NOMO-1 (cell line): ENCODE data around the gene SHQ1.
"Not testable (repeated sequence)": the region's sequence is repeated elsewhere in the genome, so short reads cannot be mapped to it uniquely, and the experiment has no call there.

Experiments used
- DNase-seq, 2 experiments: peaks; one replicate each; lab custom pipeline; 2025; ENCODE audit not compliant: unreplicated experiment in 2 of 2; lab: John Stamatoyannopoulos, UW

Gene SHQ1

DNA sequence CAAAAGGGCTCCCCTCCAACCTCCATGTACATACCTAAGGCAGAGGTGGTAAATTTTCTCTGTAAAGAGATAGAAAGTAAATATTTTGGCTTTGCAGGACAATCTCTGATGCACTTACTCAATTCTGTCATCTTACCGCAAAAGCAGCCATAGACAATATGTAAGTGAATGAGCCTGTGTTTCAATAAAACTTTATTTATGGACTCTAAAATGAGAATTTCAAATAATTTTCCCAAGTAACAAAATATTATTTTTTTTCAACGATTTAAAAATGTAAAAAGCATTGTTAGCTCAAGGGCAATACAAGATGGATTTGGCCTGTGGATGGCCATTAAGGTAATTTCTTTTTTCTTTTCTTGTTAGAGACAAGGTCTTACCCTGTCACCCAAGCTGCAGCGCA, 44.7 kb downstream of the SHQ1 start:
- no peak for DNase-seq

DNA sequence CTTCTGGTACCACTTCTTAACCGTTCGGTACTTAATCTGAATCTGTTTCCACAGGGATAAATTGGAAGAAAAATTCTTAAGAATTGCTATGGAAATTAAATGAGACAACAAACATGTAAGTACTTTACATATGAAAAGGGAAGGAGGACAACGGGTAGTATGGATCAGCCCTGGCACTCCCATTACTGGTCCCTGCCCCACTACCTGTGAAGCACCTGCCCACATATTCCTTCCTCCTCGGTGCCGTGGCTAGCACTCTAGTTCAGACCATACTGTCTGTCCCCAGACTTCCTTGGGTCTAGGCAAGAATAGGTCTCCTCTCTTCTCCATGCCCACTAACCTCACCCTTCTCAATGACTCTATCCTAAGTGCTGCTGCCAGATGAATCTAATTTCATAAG, 46.2 kb downstream of the SHQ1 start:
- no peak for DNase-seq

DNA sequence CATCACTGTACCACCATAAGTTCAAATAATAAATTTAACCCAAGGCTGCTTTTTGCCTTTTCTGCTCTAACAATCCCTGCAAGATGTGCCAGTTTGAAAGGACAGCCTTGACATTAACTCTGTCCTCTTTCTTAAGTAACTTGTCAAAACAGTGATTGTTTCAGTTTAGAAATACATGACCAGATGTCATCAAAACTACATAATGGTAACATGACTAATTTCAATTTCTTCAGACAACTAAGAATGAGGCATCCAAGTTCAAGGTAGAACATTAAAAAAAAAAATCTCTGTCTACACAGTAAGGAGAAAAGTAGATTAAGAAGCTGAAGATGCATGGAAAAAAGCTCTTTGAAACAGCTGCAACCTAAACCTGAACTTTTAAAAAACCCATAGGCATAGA, 47.4 kb downstream of the SHQ1 start:
- DNase-seq = no peak

DNA sequence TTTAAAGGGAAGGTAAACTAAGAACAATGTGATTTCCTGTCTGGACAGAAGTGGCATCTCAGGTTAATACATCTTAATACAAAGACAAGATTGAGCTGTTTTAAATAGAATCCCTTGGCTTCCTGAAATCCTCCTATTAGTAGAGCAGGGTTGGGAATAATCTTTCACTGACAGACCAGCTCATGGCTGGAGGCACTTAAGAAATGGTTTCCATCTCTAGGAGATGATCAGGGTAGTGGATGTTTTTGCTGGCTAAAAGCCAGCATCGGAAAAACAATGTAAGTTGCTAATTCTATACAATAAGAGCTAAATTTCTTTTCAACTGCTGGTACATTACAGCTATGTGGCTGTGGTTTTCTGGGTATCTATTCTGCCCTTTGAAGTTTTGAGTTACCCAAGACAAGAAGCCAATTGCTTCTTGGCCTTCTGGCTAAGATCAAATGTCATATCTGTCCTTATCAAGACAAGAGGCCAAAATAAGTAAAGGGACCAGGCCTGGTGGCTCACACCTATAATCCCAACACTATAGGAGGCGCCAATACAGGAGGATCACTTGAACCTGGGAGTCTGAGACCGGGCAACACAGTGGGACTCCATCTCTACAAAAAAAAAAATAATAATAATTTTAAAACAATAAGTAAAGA, 49.6 kb downstream of the SHQ1 start:
- DNase-seq = no peak

DNA sequence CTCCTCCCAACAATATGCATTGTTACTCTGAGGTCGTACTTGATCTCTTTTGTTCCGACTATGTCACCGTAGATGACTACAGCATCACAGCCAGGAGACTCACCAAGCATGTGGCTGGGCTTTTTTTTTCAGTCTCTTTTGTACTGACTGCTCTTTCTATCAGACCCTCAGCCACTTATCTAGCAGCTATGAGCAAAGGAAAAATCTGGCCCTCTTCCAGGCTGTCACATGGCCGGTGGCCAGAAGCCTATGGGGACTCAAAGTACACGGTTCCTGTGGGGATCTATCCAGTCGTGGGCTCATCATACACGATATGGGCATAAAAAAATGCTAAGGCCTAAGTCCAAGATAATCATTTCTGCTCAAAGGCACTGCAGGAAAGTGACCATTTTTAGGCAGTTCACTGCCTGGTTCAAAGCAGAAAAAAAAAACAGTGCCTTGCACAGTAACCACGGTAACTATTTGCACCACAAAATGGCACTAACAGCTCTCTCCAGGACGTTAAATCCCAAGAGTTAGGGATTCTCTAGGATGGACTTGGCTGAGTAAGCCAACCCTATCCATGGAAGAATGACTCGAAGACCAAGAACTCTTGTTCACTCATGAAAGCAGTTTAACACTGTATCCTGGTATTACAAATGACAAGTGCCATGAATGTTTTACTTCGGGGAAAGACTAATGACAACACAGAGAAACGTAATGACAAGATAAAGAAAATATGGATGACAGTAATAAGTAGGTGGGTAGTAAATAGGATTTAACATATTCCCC, 50.3 kb downstream of the SHQ1 start:
- DNase-seq = no peak

DNA sequence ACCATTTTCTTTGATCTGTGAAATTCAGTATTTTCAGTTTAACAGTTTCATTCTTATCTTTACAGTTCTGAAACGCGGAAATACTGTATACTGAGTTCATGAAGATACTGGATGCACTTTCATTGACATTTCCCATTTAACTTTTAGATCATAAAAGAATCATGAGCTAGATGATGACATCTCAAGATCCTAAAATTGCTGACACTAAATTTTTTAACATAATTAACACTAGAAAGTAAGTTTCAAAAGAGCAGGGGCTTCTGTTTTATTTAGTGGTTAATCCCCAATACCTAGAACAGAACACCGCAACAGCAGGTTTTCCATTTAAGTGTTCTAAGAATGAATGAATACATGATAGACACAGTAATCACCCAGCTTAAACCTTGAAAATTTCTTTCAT, 54.2 kb downstream of the SHQ1 start:
- DNase-seq = no peak

DNA sequence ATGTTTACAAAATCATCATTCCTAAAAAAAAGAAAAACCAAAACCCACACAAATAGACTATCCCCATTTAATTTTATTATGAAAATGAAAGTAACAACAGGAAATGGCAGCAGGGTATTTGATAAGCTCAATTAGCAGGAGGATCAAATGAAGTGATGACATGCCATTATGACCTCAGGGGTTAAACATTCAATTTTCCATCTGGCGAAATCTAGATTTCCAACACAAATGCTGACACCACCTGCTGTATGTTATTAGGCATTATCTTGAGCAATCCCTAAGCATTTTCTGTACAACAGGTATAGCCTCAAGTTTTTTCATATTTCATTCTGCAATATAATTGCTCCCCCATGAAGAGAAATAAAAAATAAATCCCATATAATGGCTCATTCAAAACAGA, 57.1 kb downstream of the SHQ1 start:
- DNase-seq = no peak

DNA sequence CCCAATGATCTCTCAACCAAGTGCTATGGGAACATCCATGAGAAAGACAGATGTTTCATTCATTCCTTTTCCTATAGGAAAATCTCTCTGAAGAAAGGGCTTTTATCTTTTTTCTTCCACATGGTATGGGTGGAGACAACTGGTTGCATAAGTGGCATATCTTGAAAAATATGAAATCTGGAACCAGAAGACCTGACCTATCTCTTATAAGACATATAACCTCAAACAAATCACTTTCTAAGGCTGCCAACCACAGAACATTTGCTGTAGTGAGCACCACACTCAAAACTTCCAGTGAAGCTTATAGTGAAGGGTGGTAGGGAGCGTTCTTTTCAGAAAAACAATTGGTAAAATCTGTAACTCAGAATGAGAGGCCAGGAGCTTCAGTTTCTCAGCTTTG, 58.5 kb downstream of the SHQ1 start:
- no peak for DNase-seq

DNA sequence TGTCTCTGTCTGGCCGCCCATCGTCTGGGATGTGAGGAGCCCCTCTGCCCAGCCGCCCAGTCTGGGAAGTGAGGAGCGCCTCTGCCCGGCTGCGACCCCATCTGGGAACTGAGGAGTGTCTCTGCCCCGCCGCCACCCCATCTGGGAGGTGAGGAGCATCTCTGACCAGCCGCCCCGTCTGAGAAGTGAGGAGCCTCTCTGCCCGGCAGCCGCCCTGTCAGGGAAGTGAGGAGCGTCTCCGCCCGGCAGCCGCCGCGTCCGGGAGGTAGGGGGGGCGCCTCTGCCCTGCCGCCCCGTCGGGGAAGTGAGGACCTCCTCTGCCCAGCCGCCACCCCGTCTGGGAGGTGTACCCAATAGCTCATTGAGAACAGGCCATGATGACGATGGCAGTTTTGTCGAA, 60.0 kb downstream of the SHQ1 start:
- not testable (repeated sequence) for DNase-seq

DNA sequence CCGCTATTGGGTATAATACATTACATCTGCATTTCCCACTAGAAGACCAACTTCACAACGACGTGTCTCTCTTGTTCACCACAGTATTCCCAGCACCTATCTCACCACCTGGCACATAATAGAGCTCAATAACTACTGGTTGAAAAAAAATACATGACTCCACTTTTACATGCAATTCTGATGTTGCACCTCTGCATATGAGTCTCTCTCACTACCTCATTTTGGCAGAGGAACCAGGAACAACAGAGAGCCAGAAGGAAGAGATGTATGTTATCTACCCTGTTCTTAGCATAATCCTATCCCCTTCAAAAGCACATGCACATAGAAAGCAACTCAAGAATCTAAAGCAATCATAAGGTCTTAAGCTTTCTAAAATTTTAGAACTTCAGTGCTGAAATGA, 61.6 kb downstream of the SHQ1 start:
- peak in 1 of 2 experiments; percentile 13 for DNase-seq

DNA sequence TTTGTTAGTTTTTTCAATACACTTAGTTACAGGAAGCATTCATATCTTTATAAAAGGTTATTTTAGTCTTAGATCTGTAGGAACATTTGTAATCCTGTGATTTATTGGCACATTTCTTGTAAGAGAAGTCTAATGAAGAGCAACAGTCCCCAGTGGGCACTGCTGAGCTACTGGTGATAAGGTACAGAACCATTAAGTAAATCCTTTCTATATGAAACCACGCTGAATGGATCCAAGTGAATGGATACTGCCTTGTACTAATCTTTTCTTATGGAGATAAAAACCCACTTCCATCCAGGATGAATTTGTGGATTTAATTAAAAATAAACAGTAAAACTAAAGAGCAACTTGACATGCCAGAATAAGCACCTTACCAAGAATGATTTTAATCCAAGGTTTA, 64.0 kb downstream of the SHQ1 start:
- DNase-seq = no peak

DNA sequence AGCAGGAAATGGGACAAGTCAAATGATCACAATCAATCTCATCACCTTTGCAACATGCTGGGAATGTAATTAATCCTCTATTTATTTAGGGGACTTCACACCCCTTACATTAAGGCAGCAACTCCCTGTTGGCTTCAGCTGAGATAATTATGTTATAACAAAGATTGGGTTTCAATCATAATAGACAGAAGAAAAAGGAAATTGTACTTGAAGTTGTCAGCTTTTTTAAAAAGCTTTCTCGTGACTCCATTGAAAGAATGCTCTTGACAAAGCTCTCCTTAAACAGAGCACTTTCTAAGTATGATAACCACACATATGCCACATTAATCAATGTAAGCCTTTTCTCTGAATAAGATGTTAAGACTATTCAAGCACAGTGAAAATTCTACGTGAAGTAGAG, 65.7 kb downstream of the SHQ1 start:
- no peak for DNase-seq

DNA sequence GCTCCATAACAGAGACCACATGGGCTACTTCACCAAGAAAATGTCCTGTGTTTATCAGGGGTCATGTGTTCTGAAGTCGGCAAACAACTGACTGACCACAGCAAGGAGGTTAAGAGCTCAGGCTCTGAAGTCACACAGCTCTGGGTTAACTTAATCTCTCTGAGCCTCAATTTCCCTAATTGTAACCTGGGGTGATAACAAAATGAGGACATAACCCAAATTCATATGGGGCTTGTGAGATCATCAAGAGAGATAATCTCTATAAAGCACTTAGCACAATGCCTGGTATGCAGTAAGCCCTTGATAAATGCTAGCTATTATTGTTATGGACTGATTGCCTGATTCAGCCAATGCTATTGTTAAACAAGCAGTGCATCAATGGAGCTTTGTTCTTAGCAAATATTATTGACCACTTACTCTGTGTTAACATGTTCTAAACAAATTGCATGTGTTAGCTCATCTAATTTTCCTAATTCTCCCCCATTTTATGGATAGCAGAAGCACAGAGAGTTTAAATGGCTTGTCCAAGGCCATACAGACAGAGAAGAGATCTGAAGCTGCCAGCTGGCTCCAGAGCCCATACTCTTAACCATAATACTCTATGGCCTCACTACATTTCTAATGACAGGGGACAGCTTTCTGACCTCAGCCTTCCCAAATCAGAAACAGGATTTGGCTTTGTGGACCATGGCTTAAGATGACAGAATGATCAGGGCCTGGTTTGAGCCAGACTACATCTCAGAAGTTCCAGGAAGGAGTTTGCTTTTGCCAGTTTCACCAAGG, 78.3 kb downstream of the SHQ1 start:
- DNase-seq = no peak

DNA sequence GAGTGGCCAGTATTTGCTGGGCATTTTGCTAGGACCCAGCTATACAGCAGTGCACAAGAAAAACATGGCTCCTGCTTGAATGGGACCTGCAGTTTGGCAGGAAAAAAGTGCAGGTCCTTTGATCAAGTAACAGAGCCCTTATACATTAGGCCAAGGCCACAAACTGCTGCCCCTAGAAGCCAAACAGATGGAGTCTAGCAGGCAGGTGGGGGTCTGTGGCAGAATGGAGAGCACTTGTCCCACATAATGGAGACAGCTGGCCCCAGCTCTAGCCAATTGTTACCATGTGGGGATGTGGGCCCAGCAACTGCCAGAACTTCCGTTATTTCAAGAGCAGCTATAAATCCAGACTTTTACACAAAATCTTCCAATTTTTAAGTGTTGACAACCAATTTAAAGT, 79.3 kb downstream of the SHQ1 start:
- DNase-seq = no peak

DNA sequence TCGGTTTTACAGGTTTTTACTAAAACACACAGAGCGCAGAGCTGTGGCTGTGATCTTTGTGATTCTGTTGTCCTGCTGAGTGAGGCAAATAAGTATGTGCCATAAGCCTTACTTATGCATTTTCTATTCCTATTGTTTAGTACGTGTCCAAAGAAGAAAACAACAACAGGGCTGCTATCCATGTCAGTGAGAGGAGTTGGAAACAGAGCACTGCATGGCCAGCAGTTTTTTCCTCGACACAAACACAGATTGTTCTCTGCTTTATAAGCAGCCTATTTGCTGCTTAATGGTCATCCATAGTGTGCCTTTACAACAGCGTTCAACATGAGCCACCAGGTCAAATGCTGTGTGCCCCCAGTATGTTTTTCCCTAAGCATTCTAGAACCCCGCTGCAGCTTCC, 79.8 kb downstream of the SHQ1 start:
- DNase-seq = no peak

DNA sequence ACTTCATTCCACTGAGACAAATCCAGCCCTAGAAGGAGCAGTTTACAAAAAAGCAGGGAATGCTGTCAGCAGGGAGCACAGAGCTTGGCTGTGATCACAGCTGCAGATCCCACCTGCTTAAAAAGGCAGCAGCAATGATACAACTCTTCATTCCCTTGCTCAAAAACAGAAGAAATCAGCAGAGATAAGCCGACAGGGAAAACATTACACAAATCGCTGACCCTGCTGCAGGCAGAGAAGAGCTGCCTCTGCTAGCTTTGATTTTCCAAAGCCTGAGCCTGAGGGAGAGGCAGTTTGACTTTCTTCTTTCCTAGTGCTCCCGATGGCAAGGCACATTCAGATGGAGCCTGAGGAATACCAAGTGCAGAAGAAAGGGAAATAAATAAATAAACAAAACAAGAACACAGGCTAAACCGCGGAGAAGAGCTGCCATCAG, 80.2 kb downstream of the SHQ1 start:
- DNase-seq = no peak

DNA sequence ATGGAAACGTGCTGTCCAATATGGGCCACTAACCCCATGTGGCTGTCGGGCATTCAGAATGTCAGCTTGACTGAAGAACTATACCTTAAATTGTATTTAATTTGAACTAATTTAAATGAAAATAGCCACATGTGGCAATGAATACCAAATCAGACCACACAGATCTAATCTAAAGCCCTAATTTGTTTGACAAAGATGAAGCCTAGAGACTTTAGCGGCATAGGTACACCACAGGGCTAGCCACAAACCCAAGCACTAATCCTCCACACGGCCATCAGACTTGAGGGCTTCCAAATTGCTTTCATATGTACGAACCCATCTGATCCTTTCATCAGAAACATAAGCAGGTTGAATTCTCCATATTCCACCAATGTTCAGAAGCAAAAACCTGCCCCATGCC, 81.4 kb downstream of the SHQ1 start:
- no peak for DNase-seq

DNA sequence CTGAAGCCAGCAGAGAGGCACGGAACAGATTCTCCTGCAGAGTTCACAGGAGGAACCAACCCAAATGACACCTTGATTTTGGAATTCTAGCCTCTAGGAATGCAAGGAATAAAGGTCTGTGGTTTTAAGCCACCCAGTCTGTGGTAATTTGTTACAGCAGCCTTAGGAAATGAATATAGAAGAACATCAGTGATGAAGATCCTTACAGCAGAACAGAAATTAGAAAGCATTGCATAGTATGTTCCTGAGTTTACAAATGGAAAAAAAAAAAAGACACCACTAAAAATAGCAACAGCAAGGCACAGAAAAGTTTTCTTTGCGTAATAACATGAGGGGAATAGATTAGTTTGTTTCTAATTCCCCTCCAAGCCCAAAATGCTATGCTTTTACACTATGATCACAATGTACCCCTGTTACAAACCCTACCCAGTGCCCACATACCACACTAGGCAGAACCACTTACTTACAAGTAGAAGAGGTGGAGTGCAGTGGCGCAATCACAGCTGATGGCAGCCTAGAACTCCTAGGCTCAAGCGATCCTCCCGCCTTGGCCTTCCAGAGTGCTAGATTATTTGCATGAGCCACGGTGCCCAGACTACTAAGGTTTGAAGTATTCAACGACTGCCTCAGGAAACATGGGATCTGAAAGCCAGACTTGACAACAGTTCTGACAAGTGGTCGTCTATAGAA, 84.3 kb downstream of the SHQ1 start:
- peak in 1 of 2 experiments; percentile 11 for DNase-seq

DNA sequence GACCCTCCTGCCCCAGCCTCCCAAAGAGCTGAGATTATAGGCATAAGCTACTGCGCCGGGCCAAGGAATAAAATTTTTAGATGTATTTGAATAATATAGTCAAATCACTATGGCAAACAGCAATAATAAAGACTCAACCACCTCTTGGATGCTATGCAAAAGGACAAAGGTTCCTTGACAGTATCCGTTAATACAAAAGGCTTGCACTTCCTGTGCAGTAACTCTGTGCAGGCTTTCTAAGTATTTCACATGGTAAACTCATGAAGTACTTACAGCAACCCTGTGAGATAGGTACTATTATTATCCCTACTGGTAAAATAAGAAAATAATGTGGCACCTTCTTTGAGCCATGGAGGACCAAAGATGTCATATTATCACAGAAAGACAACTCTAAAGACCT, 86.8 kb downstream of the SHQ1 start:
- DNase-seq = no peak

DNA sequence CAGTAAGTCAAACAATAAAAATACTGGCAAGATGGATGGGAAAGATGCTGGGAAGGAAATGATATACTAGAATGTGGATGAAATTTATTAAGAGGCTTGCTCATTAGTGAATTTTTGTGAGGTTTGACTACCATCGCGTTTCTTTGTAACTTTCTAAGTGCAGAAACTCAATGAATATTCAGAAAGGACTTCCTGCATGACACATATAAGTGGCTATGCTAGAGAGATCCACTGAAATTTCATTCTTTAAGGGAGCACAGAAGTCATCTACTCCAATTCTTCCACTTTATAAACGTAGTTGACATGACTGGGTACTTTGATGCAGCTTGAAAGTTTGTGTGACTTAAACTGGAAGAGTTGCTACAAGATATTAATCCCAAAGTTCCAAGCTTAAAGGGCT, 88.0 kb downstream of the SHQ1 start:
- no peak for DNase-seq

DNA sequence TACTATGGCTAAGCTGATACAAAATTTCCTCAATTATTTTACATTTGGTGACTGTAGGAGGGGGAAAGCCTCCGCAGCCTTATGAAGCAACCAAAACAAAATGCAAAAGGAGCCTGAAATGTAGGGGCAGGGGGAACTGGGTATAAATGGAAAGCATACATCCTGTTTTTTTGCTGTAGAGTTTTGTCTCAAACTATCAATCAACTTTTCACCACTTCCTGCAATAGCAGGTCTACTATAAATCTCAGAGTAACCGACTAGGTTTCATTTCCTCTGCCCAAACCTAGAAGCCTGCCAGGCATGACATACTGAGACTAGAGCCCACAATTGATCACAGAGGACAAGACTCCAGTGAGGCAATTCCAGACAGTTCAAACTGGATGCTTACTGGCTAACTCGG, 91.3 kb downstream of the SHQ1 start:
- peak; percentile 97 to 98 for DNase-seq
